Left ventricle myocardium inferior (tissue), 1 donor: ENCODE results near the gene PRKG1. TPM values are rescaled to one million over a fixed set of nuclear protein-coding genes. Genes with fewer than 3 reads are reported as not detected.

Source experiments
- DNase-seq: peaks from one replicate; pipeline ENCODE4 v3.0.0-alpha.2; 2020
- H3K27ac ChIP-seq: fragments of 200-600 bp; replicated peaks from 2 replicates; pipeline ENCODE4 v1.8.0; 2021
- H3K27me3 ChIP-seq: fragments of 200-600 bp; 2 replicates; pipeline ENCODE4 v1.8.0; 2021; ENCODE audit warnings: low read depth
- H3K36me3 ChIP-seq: fragments of 200-600 bp; 2 replicates; pipeline ENCODE4 v1.8.0; 2021
- H3K4me1 ChIP-seq: fragments of 200-600 bp; 2 replicates; pipeline ENCODE4 v1.8.0; 2021
- H3K4me3 ChIP-seq: fragments of 200-600 bp; 2 replicates; pipeline ENCODE4 v1.8.0; 2021; ENCODE audit warnings: mild to moderate bottlenecking, moderate library complexity
- H3K9me3 ChIP-seq: fragments of 200-600 bp; replicated peaks from 2 replicates; pipeline ENCODE4 v1.8.0; 2021
- CTCF ChIP-seq: fragments of 200-600 bp; IDR thresholded peaks from 2 replicates; pipeline ENCODE4 v1.8.0; 2021; ENCODE audit warnings: antibody characterized with exemption, mild to moderate bottlenecking, borderline replicate concordance
- intact Hi-C: fragments of 100-400 bp; cut with micrococcal nuclease; formaldehyde crosslinking; loops from one replicate; pipeline ENCODE4 v1.11.0; 2022
- total RNA-seq: library from RNA; stranded (reverse); fragmentation: NEBNext Ultra II Directional; extraction: Animal tissue kit (Norgen Biotek cat#: 25700); gene quantifications from one replicate; pipeline ENCODE4 v1.2.1, GENCODE V29; 2021
- donor health status: DM: no; HTN: yes; CAD: no; lungs with severe emphysema.

The PRKG1 gene
- total RNA-seq, 1 donor from 2014 or later, result 38.9 TPM

- intact Hi-C loops, result no loop called here
- Histone ChIP-seq H3K4me3 (no peak overlapping the region), H3K27ac (no peak overlapping the region)
These were observed 886.2 kb downstream of the PRKG1 start for GRCh38 chr10:51960494-51960895.

GRCh38 chr10:51961401-51961800 is 887.1 kb downstream of the PRKG1 start:
- H3K27ac ChIP-seq, result no peak overlapping the region
- H3K36me3 ChIP-seq, result no peaks in the 10 kb centered on the region
- TF ChIP-seq CTCF, result no peak
- intact Hi-C loops, result no loop called here
- H3K27me3 ChIP-seq, result no peaks in the 10 kb centered on the region
- no peak overlapping the region for H3K4me3 ChIP-seq
- DNase-seq, result no peak
- H3K4me1 ChIP-seq, result peaks cover 3% of the 10 kb centered on the region
- H3K9me3 ChIP-seq, result no peaks in the 10 kb centered on the region

More at GRCh38 chr10:51960494-51960895, 886.2 kb downstream of the PRKG1 start:
- Histone ChIP-seq H3K4me1 (peaks cover 3% of the 10 kb centered on the region), H3K27me3 (no peaks in the 10 kb centered on the region), H3K36me3 (no peaks in the 10 kb centered on the region), H3K9me3 (no peaks in the 10 kb centered on the region)
- no peak for DNase-seq
- peak; percentile 62 for TF ChIP-seq CTCF

- H3K27me3 ChIP-seq, result no peaks in the 10 kb centered on the region
- intact Hi-C loops, result no loop called here
- no peaks in the 10 kb centered on the region for H3K9me3 ChIP-seq
- TF ChIP-seq CTCF, result no peak
- no peak overlapping the region for H3K4me3 ChIP-seq
- H3K4me1 ChIP-seq, result peaks cover 3% of the 10 kb centered on the region
- H3K27ac ChIP-seq, result no peak overlapping the region
- H3K36me3 ChIP-seq, result no peaks in the 10 kb centered on the region
- DNase-seq, result no peak
These were observed 890.3 kb downstream of the PRKG1 start for GRCh38 chr10:51964630-51965029.

- TF ChIP-seq CTCF, result no peak
These were observed 891.2 kb downstream of the PRKG1 start for GRCh38 chr10:51965451-51965850.

GRCh38 chr10:51972733-51973346 is 898.6 kb downstream of the PRKG1 start:
- TF ChIP-seq CTCF, result no peak
- no peak for DNase-seq
- no peak overlapping the region for H3K4me3 ChIP-seq
- no peaks in the 10 kb centered on the region for H3K36me3 ChIP-seq
- peak overlapping the region; percentile 32 for H3K27ac ChIP-seq
- H3K4me1 ChIP-seq, result peaks cover 9% of the 10 kb centered on the region
- intact Hi-C loops, result no loop called here
- H3K27me3 ChIP-seq, result no peaks in the 10 kb centered on the region
- no peaks in the 10 kb centered on the region for H3K9me3 ChIP-seq

More at GRCh38 chr10:51965451-51965850, 891.2 kb downstream of the PRKG1 start:
- DNase-seq, result no peak
- H3K27ac ChIP-seq, result no peak overlapping the region
- no peaks in the 10 kb centered on the region for H3K36me3 ChIP-seq
- peaks cover 3% of the 10 kb centered on the region for H3K4me1 ChIP-seq
- intact Hi-C loops, result no loop called here
- no peak overlapping the region for H3K4me3 ChIP-seq
- no peaks in the 10 kb centered on the region for H3K9me3 ChIP-seq
- no peaks in the 10 kb centered on the region for H3K27me3 ChIP-seq

- no peak overlapping the region for H3K4me3 ChIP-seq
- no peak overlapping the region for H3K27ac ChIP-seq
- intact Hi-C loops, result no loop called here
- H3K9me3 ChIP-seq, result peaks cover 8% of the 10 kb centered on the region
- H3K36me3 ChIP-seq, result no peaks in the 10 kb centered on the region
- no peak for DNase-seq
- peaks cover 1% of the 10 kb centered on the region for H3K4me1 ChIP-seq
- no peaks in the 10 kb centered on the region for H3K27me3 ChIP-seq
- no peak for TF ChIP-seq CTCF
These were observed 906.5 kb downstream of the PRKG1 start for GRCh38 chr10:51980752-51981151.
